Neural cell (in vitro differentiated cells): Measurements from ENCODE around the gene STXBP4. TPM values are rescaled to one million over a fixed set of nuclear protein-coding genes. Genes with fewer than 3 reads are reported as not detected.

Experiments
- H2AFZ ChIP-seq: fragments of 200-600, 300-800 bp; sonication (generic), shearing (Covaris generic); 2 replicates; pipeline ENCODE4 v1.6.0; 2014; ENCODE audit warnings: low read depth, mild to moderate bottlenecking, antibody characterized with exemption, low read length, moderate library complexity
- H3F3A ChIP-seq: fragments of 200-600 bp; shearing (Covaris generic); 2 replicates; pipeline ENCODE4 v1.6.1; 2016; ENCODE audit warnings: mild to moderate bottlenecking, moderate library complexity, mixed read lengths, antibody characterized with exemption, low read length; ENCODE audit not compliant: insufficient read depth, poor library complexity, severe bottlenecking
- H3K27ac ChIP-seq: fragments of 200-600, 300-800 bp; sonication (generic), shearing (Covaris generic); 2 replicates; pipeline ENCODE4 v1.5.1; 2014; ENCODE audit warnings: mild to moderate bottlenecking, low read length, moderate library complexity
- H3K27me3 ChIP-seq: fragments of 300-800, 200-600 bp; sonication (generic), shearing (Covaris generic); 2 replicates; pipeline ENCODE4 v1.6.0; 2014; ENCODE audit warnings: mild to moderate bottlenecking, low read depth, low read length, moderate library complexity; ENCODE audit not compliant: insufficient read depth
- H3K36me3 ChIP-seq: fragments of 300-800, 200-600 bp; sonication (generic), shearing (Covaris generic); 2 replicates; pipeline ENCODE4 v1.5.1; 2014; ENCODE audit warnings: mild to moderate bottlenecking, antibody characterized with exemption, low read length, moderate library complexity; ENCODE audit not compliant: insufficient read depth
- H3K4me2 ChIP-seq: fragments of 300-800, 200-600 bp; sonication (generic), shearing (Covaris generic); 2 replicates; pipeline ENCODE4 v1.6.0; 2014; ENCODE audit warnings: mild to moderate bottlenecking, low read length
- H3K4me3 ChIP-seq: fragments of 300-800, 200-600 bp; sonication (generic), shearing (Covaris generic); 2 replicates; pipeline ENCODE4 v1.5.1; 2014; ENCODE audit warnings: mild to moderate bottlenecking, low read length, moderate library complexity
- H3K79me2 ChIP-seq: fragments of 200-600 bp; shearing (Covaris generic); replicated peaks from 2 replicates; pipeline ENCODE4 v1.6.0; 2014; ENCODE audit warnings: mild to moderate bottlenecking, low read length, moderate library complexity; ENCODE audit not compliant: insufficient read depth
- H3K9ac ChIP-seq: fragments of 300-800, 200-600 bp; sonication (generic), shearing (Covaris generic); 2 replicates; pipeline ENCODE4 v1.6.1; 2016; ENCODE audit warnings: mild to moderate bottlenecking, low read length, mixed read lengths
- H3K9me2 ChIP-seq: fragments of 200-600 bp; shearing (Covaris generic); 2 replicates; pipeline ENCODE4 v1.6.1; 2016; ENCODE audit warnings: mild to moderate bottlenecking, low read length, mixed read lengths; ENCODE audit not compliant: insufficient read depth
- H3K9me3 ChIP-seq: fragments of 200-600, 300-800 bp; sonication (generic), shearing (Covaris generic); 2 replicates; pipeline ENCODE4 v1.6.1; 2016; ENCODE audit warnings: mild to moderate bottlenecking, mixed run types, low read length, moderate library complexity, mixed read lengths
- H4K20me1 ChIP-seq: fragments of 200-600 bp; shearing (Covaris generic); 2 replicates; pipeline ENCODE4 v1.6.1; 2016; ENCODE audit warnings: mild to moderate bottlenecking, mixed run types; ENCODE audit not compliant: insufficient read depth
- CTCF ChIP-seq: fragments of 450-650 bp; IDR thresholded peaks from 2 replicates; pipeline ENCODE4 v1.5.1; 2014; ENCODE audit warnings: antibody characterized with exemption, mild to moderate bottlenecking, moderate library complexity; ENCODE audit not compliant: poor library complexity, severe bottlenecking
- EP300 ChIP-seq: fragments of 450-650 bp; conservative IDR thresholded peaks from 2 replicates; pipeline ENCODE4 v1.6.1; 2014; ENCODE audit warnings: antibody characterized with exemption, mild to moderate bottlenecking, moderate library complexity; ENCODE audit not compliant: poor library complexity, severe bottlenecking
- EZH2 ChIP-seq: fragments of 200-600, 300-800 bp; shearing (Covaris generic), sonication (generic); IDR thresholded peaks from 2 replicates; pipeline ENCODE4 v1.6.1; 2014; ENCODE audit warnings: antibody characterized with exemption, low read length, borderline replicate concordance, mild to moderate bottlenecking; ENCODE audit not compliant: insufficient read depth, poor library complexity, severe bottlenecking
- MXI1 ChIP-seq: fragments of 450-650 bp; conservative IDR thresholded peaks from 2 replicates; pipeline ENCODE4 v1.6.1; 2014; ENCODE audit warnings: antibody characterized with exemption, mild to moderate bottlenecking; ENCODE audit not compliant: poor library complexity, severe bottlenecking
- POLR2AphosphoS5 ChIP-seq: IDR thresholded peaks from 2 replicates; pipeline ENCODE4 v1.6.1; 2012
- RAD21 ChIP-seq: fragments of 450-650 bp; conservative IDR thresholded peaks from 2 replicates; pipeline ENCODE4 v1.6.1; 2014; ENCODE audit warnings: antibody characterized with exemption, mild to moderate bottlenecking, moderate library complexity
- REST ChIP-seq: IDR thresholded peaks from 2 replicates; pipeline ENCODE4 v1.6.1; 2012; ENCODE audit warnings: borderline replicate concordance
- SMC3 ChIP-seq: fragments of 450-650 bp; conservative IDR thresholded peaks from 2 replicates; pipeline ENCODE4 v1.6.1; 2014; ENCODE audit warnings: antibody characterized with exemption, mild to moderate bottlenecking, moderate library complexity; ENCODE audit not compliant: poor library complexity
- TAF1 ChIP-seq: IDR thresholded peaks from 2 replicates; pipeline ENCODE4 v1.6.1; 2012; ENCODE audit warnings: low read depth
- polyA plus RNA-seq: library from polyadenylated mRNA; depleted of rRNA; stranded (reverse); fragments of >200 nt; gene quantifications from 2 replicates; pipeline ENCODE4 v1.2.3, GENCODE V29; 2014

The STXBP4 gene
- polyA plus RNA-seq, 1 donor from 2014 or later, result 8.1 TPM

- H3K4me2 ChIP-seq, result no peak overlapping the region
- no peaks in the 10 kb centered on the region for H3K36me3 ChIP-seq
- no peak overlapping the region for H3K9ac ChIP-seq
- TF ChIP-seq SMC3, result no peak
- TF ChIP-seq REST, result no peak
- no peak for TF ChIP-seq CTCF
- TF ChIP-seq EZH2, result no peak
- no peak for TF ChIP-seq MXI1
- TF ChIP-seq TAF1, result no peak
- no peak for TF ChIP-seq EP300
- TF ChIP-seq RAD21, result no peak
- TF ChIP-seq POLR2AphosphoS5, result no peak
- peaks cover 4% of the 10 kb centered on the region for H3K9me3 ChIP-seq
- no peaks in the 10 kb centered on the region for H3K9me2 ChIP-seq
- no peaks in the 10 kb centered on the region for H3F3A ChIP-seq
- no peak overlapping the region for H3K4me3 ChIP-seq
- no peaks in the 10 kb centered on the region for H3K79me2 ChIP-seq
- H3K27me3 ChIP-seq, result no peaks in the 10 kb centered on the region
- H4K20me1 ChIP-seq, result no peaks in the 10 kb centered on the region
- H3K27ac ChIP-seq, result no peak overlapping the region
- H2AFZ ChIP-seq, result no peak overlapping the region
Observed at GRCh38 chr17:55168958-55169687, 200.6 kb downstream of the STXBP4 start.

GRCh38 chr17:55171634-55172328 is 203.2 kb downstream of the STXBP4 start:
- no peak for TF ChIP-seq TAF1
- TF ChIP-seq SMC3, result no peak
- no peak for TF ChIP-seq REST
- no peak for TF ChIP-seq EZH2
- no peak for TF ChIP-seq CTCF
- TF ChIP-seq POLR2AphosphoS5, result no peak
- TF ChIP-seq EP300, result no peak
- no peak for TF ChIP-seq RAD21
- TF ChIP-seq MXI1, result no peak

More at GRCh38 chr17:55171634-55172328, 203.2 kb downstream of the STXBP4 start:
- no peaks in the 10 kb centered on the region for H3K9me2 ChIP-seq
- peaks cover 4% of the 10 kb centered on the region for H3K9me3 ChIP-seq
- no peak overlapping the region for H3K4me2 ChIP-seq
- H3K9ac ChIP-seq, result no peak overlapping the region
- no peaks in the 10 kb centered on the region for H3F3A ChIP-seq
- H2AFZ ChIP-seq, result no peak overlapping the region
- H3K36me3 ChIP-seq, result no peaks in the 10 kb centered on the region
- no peaks in the 10 kb centered on the region for H3K27me3 ChIP-seq
- no peak overlapping the region for H3K4me3 ChIP-seq
- H3K27ac ChIP-seq, result no peak overlapping the region
- H3K79me2 ChIP-seq, result no peaks in the 10 kb centered on the region
- no peaks in the 10 kb centered on the region for H4K20me1 ChIP-seq
